Trophoblast cell (in vitro differentiated cells and primary cell): Measurements from ENCODE around the gene CRADD.

Experiments used
- DNase-seq, 2 donors: peaks; one replicate each; pipeline ENCODE4 v3.0.0-alpha.2; 2016
- H2AFZ ChIP-seq: 2 replicates; pipeline ENCODE4 v1.6.1; 2013; ENCODE audit warnings: low read length, moderate library complexity, mild to moderate bottlenecking; ENCODE audit not compliant: insufficient read depth, poor library complexity
- H2AK5ac ChIP-seq: 2 replicates; pipeline ENCODE4 v1.6.1; 2013; ENCODE audit warnings: mild to moderate bottlenecking, low read length
- H2BK120ac ChIP-seq: 2 replicates; pipeline ENCODE4 v1.6.1; 2013; ENCODE audit warnings: low read length, mild to moderate bottlenecking, moderate library complexity; ENCODE audit not compliant: insufficient read depth, poor library complexity
- H2BK12ac ChIP-seq: 2 replicates; pipeline ENCODE4 v1.6.1; 2013; ENCODE audit warnings: mild to moderate bottlenecking, low read length, moderate library complexity
- H2BK5ac ChIP-seq: 2 replicates; pipeline ENCODE4 v1.6.1; 2013; ENCODE audit warnings: low read length, low read depth, moderate library complexity, mild to moderate bottlenecking; ENCODE audit not compliant: poor library complexity
- H3K14ac ChIP-seq: 2 replicates; pipeline ENCODE4 v1.6.1; 2013; ENCODE audit warnings: mild to moderate bottlenecking, low read length
- H3K18ac ChIP-seq: 2 replicates; pipeline ENCODE4 v1.6.1; 2013; ENCODE audit warnings: mild to moderate bottlenecking, low read length
- H3K23ac ChIP-seq: 2 replicates; pipeline ENCODE4 v1.6.1; 2013; ENCODE audit warnings: low read length
- H3K27ac ChIP-seq: 2 replicates; pipeline ENCODE4 v1.5.1; 2013; ENCODE audit warnings: low read depth, mild to moderate bottlenecking, inconsistent platforms, low read length, moderate library complexity
- H3K27me3 ChIP-seq: 2 replicates; pipeline ENCODE4 v1.6.1; 2013; ENCODE audit warnings: inconsistent platforms, mild to moderate bottlenecking, low read length, moderate library complexity; ENCODE audit not compliant: insufficient read depth
- H3K36me3 ChIP-seq, 2 experiments: 1 replicate in 1 of 2; 2 replicates in 1 of 2; pipeline ENCODE4 v1.6.1; 2013; ENCODE audit warnings: low read length in 2 of 2, mild to moderate bottlenecking in 2 of 2, moderate library complexity in 1 of 2; ENCODE audit not compliant: insufficient read depth in 2 of 2, control insufficient read depth in 1 of 2
- H3K4ac ChIP-seq: 2 replicates; pipeline ENCODE4 v1.6.1; 2013; ENCODE audit warnings: low read depth, mild to moderate bottlenecking, low read length, moderate library complexity
- H3K4me1 ChIP-seq, 2 experiments: 1 replicate in 1 of 2; 2 replicates in 1 of 2; pipeline ENCODE4 v1.6.1; 2013; ENCODE audit warnings: low read length in 2 of 2, mild to moderate bottlenecking in 2 of 2, moderate library complexity in 1 of 2; ENCODE audit not compliant: insufficient read depth in 2 of 2, control insufficient read depth in 1 of 2
- H3K4me2 ChIP-seq: 2 replicates; pipeline ENCODE4 v1.6.1; 2013; ENCODE audit warnings: inconsistent platforms, mild to moderate bottlenecking, low read length, moderate library complexity
- H3K4me3 ChIP-seq: 2 replicates; pipeline ENCODE4 v1.5.1; 2013; ENCODE audit warnings: mild to moderate bottlenecking, low read depth, low read length, inconsistent platforms
- H3K79me1 ChIP-seq: one replicate; pipeline ENCODE4 v1.6.1; 2013; ENCODE audit warnings: low read length
- H3K79me2 ChIP-seq: 2 replicates; pipeline ENCODE4 v1.6.1; 2013; ENCODE audit warnings: low read length, mild to moderate bottlenecking; ENCODE audit not compliant: control insufficient read depth, insufficient read depth, poor library complexity
- H3K9ac ChIP-seq: 2 replicates; pipeline ENCODE4 v1.6.1; 2013; ENCODE audit warnings: mild to moderate bottlenecking, low read length
- H3K9me3 ChIP-seq: 2 replicates; pipeline ENCODE4 v1.6.1; 2013; ENCODE audit warnings: low read depth, mild to moderate bottlenecking, control low read depth, inconsistent platforms, low read length; ENCODE audit not compliant: insufficient read depth
- H4K12ac ChIP-seq: 2 replicates; pipeline ENCODE4 v1.6.1; 2013; ENCODE audit warnings: low read depth, mild to moderate bottlenecking, low read length, moderate library complexity
- H4K8ac ChIP-seq: 2 replicates; pipeline ENCODE4 v1.6.1; 2013; ENCODE audit warnings: low read depth, mild to moderate bottlenecking, low read length, moderate library complexity
- H4K91ac ChIP-seq: one replicate; pipeline ENCODE4 v1.6.1; 2013; ENCODE audit warnings: low read depth, mild to moderate bottlenecking, low read length, moderate library complexity
- WGBS: extraction: QIAGEN DNeasy Blood & Tissue Kit; methylation state at CpG from one replicate; pipeline ENCODE4 v1.1.7; 2013; ENCODE audit warnings: missing lambda C conversion rate; ENCODE audit not compliant: insufficient read length, insufficient coverage; ENCODE audit errors: extremely low coverage; 5-methylcytosine and 5-hydroxymethylcytosine counted together

Gene CRADD

DNA sequence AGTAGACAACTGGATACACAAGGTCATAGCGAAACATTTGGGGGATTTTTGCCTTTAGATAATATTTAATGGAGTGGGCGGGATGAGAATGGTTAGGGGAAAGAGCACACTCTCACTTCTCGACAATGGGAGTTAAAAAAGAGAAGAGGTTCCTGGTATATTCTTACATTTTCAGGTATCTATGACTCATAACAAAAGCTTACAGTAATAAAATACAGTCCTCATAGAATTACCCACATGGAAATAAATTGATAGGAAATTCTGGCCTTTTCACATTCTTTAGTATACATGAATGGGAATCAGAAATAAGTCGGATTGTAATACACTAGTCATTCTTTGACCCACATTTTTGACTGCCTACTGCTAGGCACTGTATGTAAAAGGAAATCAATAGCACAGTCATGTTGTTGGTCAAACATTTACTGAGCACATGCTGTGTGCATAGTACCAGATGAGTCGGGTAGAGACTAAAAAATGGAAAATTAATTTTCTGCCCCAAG is 8.2 kb upstream of the CRADD start:
- Histone ChIP-seq H2BK12ac (no peak overlapping the region), H2BK120ac (no peak overlapping the region), H4K91ac (no peak overlapping the region), H3K14ac (no peak overlapping the region), H3K4me3 (no peak overlapping the region), H2BK5ac (no peak overlapping the region), H3K4me1 (no peaks in the 10 kb centered on the region), H3K36me3 (no peaks in the 10 kb centered on the region), H2AFZ (no peak overlapping the region), H4K12ac (no peak overlapping the region), H3K9ac (no peak overlapping the region), H2AK5ac (no peak overlapping the region), H4K8ac (no peak overlapping the region), H3K79me1 (no peaks in the 10 kb centered on the region), H3K18ac (no peak overlapping the region), H3K4ac (no peak overlapping the region), H3K27me3 (no peaks in the 10 kb centered on the region), H3K79me2 (no peaks in the 10 kb centered on the region), H3K9me3 (peaks cover 2% of the 10 kb centered on the region), H3K23ac (no peak overlapping the region), H3K4me2 (no peak overlapping the region), H3K27ac (no peak overlapping the region)
- WGBS: 100% methylated on average over 1 of the region's 5 CpGs
- no peak for DNase-seq

DNA sequence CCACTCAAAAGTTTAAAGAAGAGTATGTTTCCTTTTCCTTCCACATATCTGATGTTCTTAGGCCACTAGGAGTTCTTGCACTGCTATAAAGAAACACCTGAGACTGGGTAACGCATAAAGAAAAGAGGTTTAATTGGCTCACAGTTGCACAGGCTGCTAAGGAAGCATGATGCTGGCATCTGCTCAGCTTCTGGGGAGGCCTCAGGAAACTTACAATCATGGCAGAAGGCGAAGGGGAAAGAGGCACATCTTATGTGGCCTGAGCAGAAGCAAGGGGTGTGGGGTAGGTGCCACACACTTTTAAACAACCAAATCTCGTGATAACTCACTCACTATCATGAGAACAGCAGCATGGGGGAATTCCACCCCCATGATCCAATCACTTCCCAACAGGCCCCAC is 7.7 kb upstream of the CRADD start:
- no peaks in the 10 kb centered on the region for H3K27me3 ChIP-seq
- H2BK120ac ChIP-seq: no peak overlapping the region
- no peak overlapping the region for H3K4me2 ChIP-seq
- H3K4ac ChIP-seq: no peak overlapping the region
- H4K8ac ChIP-seq: no peak overlapping the region
- H2BK12ac ChIP-seq: no peak overlapping the region
- H2AFZ ChIP-seq: no peak overlapping the region
- no peaks in the 10 kb centered on the region for H3K4me1 ChIP-seq
- no peak overlapping the region for H3K9ac ChIP-seq
- no peak for DNase-seq
- H3K27ac ChIP-seq: no peak overlapping the region
- H4K91ac ChIP-seq: no peak overlapping the region
- H3K14ac ChIP-seq: no peak overlapping the region
- no peaks in the 10 kb centered on the region for H3K79me1 ChIP-seq
- H3K9me3 ChIP-seq: peaks cover 2% of the 10 kb centered on the region
- no peak overlapping the region for H3K18ac ChIP-seq
- no peak overlapping the region for H2BK5ac ChIP-seq
- no peak overlapping the region for H4K12ac ChIP-seq
- no peak overlapping the region for H2AK5ac ChIP-seq
- no peak overlapping the region for H3K4me3 ChIP-seq
- WGBS: no CpG with 5 or more reads among the region's 3 CpGs
- no peaks in the 10 kb centered on the region for H3K79me2 ChIP-seq
- no peak overlapping the region for H3K23ac ChIP-seq
- H3K36me3 ChIP-seq: no peaks in the 10 kb centered on the region

DNA sequence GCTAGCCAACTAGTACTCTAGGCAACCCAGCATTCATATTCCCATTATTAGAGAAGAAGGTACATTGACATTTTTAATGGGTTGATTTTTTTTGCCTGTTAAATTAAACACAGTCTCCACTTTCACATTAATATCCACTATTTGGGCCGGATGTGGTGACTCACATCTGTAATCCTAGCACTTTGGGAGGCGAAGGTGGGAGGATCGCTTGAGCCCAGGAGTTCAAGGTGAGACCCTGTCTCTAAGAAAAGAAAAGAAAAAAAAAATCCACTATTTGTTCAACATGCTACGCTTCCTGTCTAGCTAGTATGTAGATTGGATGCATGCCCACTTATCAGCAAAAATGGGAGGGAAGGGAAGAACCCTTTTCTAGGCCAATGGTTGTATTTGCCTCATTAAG is 7.1 kb upstream of the CRADD start:
- H2AFZ ChIP-seq: no peak overlapping the region
- H3K79me2 ChIP-seq: no peaks in the 10 kb centered on the region
- no peak overlapping the region for H4K12ac ChIP-seq
- no peak overlapping the region for H2AK5ac ChIP-seq
- no peaks in the 10 kb centered on the region for H3K27me3 ChIP-seq
- no peaks in the 10 kb centered on the region for H3K4me1 ChIP-seq
- H3K36me3 ChIP-seq: no peaks in the 10 kb centered on the region
- H4K8ac ChIP-seq: no peak overlapping the region
- no peak overlapping the region for H3K9ac ChIP-seq
- H4K91ac ChIP-seq: no peak overlapping the region
- H2BK120ac ChIP-seq: no peak overlapping the region
- H3K23ac ChIP-seq: no peak overlapping the region
- H3K18ac ChIP-seq: no peak overlapping the region
- H3K27ac ChIP-seq: no peak overlapping the region
- H2BK5ac ChIP-seq: no peak overlapping the region
- H3K9me3 ChIP-seq: peaks cover 2% of the 10 kb centered on the region
- H2BK12ac ChIP-seq: no peak overlapping the region
- no peak for DNase-seq
- H3K79me1 ChIP-seq: no peaks in the 10 kb centered on the region
- WGBS: no CpG with 5 or more reads among the region's 4 CpGs
- no peak overlapping the region for H3K4ac ChIP-seq
- H3K4me2 ChIP-seq: no peak overlapping the region
- H3K14ac ChIP-seq: no peak overlapping the region
- H3K4me3 ChIP-seq: no peak overlapping the region

DNA sequence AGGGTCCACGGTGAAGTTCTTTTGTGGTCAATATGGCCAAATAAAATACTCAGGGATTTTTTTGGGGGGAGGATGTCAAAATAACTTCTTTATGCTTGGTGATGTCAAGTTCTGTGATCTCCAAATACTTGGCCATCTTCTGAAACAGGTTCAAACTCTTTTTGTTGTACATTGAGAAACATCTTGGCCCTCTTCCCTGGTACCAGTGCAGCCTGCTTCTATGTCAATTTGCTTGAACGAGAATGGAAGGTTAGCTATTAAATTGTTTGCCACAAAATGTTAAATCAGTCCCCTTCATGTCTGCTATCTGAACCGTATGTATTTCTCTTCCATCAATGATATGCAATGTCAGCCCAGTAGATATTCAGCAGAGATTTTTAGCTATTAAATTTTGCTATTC is 6.1 kb upstream of the CRADD start:
- Histone ChIP-seq H3K4me1 (no peaks in the 10 kb centered on the region), H2AK5ac (no peak overlapping the region), H3K18ac (no peak overlapping the region), H4K12ac (no peak overlapping the region), H3K4me3 (no peak overlapping the region), H2BK120ac (no peak overlapping the region), H3K79me2 (no peaks in the 10 kb centered on the region), H3K4me2 (no peak overlapping the region), H2BK12ac (no peak overlapping the region), H3K9me3 (peaks cover 2% of the 10 kb centered on the region), H2BK5ac (no peak overlapping the region), H3K23ac (no peak overlapping the region), H3K27ac (no peak overlapping the region), H3K79me1 (no peaks in the 10 kb centered on the region), H3K9ac (no peak overlapping the region), H3K14ac (no peak overlapping the region), H3K36me3 (no peaks in the 10 kb centered on the region), H4K91ac (no peak overlapping the region), H3K27me3 (no peaks in the 10 kb centered on the region), H3K4ac (no peak overlapping the region), H4K8ac (no peak overlapping the region), H2AFZ (no peak overlapping the region)
- no CpG with 5 or more reads among the region's 3 CpGs for WGBS
- DNase-seq: no peak
